Activated T-helper 17 cell treated with anti-CD3 and anti-CD28 coated beads, Interleukin-2, amount 50 U/mL, for 72 hours (primary cell): ENCODE data around the gene PHTF1. TPM values are rescaled to one million over a fixed set of nuclear protein-coding genes. Genes with fewer than 3 reads are reported as not detected.

Experiments
- ATAC-seq: fragments of 150-1000 bp; cut with Tn5 transposase; replicated peaks from 2 replicates; pipeline ENCODE4 v1.10.0; 2021; ENCODE audit warnings: mild to moderate bottlenecking, moderate library complexity
- H3K27ac Mint-ChIP-seq: one replicate; pipeline ENCODE4 v1.8.0; 2022; ENCODE audit warnings: mixed read lengths
- H3K27me3 Mint-ChIP-seq: one replicate; pipeline ENCODE4 v1.8.0; 2022; ENCODE audit warnings: mixed read lengths
- H3K36me3 Mint-ChIP-seq: one replicate; pipeline ENCODE4 v1.8.0; 2022; ENCODE audit warnings: low read depth, mild to moderate bottlenecking, mixed read lengths
- H3K4me1 Mint-ChIP-seq: one replicate; pipeline ENCODE4 v1.8.0; 2022; ENCODE audit warnings: mixed read lengths
- H3K4me3 Mint-ChIP-seq: one replicate; pipeline ENCODE4 v1.8.0; 2022; ENCODE audit warnings: mild to moderate bottlenecking, mixed read lengths
- H3K9me3 Mint-ChIP-seq: one replicate; pipeline ENCODE4 v1.8.0; 2022; ENCODE audit warnings: mixed read lengths
- total RNA-seq, 2 donors: library from RNA; stranded (reverse); gene quantifications; one replicate each; pipeline ENCODE4 v1.2.3, GENCODE V29; 2022

The PHTF1 gene
- total RNA-seq, 2 donors from 2014 or later = 19.5 to 24.8 TPM

DNA sequence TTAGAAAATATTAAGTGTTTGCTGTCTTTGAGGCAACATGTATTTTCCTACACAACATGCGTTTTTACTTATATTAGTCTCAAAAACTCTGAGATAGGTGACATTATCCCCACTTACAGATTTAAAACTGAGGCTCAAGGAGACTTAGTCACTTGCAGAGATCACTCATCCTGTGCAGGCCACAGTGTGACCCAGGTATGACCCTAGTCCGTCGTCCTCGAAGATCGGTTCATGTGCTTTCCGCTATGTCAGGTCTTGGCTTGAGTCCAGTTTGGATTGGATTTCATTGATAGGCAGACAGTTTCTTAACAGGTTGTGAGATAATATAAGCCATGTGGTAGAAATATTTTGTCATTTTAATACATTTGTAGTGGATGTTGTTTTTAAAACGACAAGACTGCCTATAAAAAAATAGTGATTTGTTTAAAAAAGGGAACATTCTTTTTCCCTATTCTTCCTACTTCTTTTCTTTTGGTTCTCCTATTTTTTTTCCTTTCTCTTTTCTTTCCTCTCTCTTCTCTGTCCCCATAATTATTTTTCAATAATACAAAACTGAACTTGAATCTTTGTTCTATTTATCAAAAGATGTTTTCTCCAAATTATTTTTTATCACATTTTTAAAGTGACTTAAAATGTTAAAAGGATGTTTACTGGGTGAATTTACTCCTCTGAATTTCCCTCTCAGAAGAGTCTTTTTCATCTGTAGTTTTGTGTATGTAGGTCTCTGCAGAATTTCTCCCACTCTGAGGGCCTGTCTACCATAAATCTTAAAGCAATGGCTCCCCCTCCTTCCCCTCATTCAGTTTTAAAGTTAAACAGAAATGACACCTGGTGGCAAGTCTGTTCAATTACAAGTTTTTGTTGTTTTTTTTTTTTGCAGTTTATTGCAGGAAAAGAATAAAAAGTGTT, 81.8 kb downstream of the PHTF1 start:
- no peaks in the 10 kb centered on the region for H3K27me3 Mint-ChIP-seq
- H3K9me3 Mint-ChIP-seq = no peaks in the 10 kb centered on the region
- H3K4me1 Mint-ChIP-seq = no peaks in the 10 kb centered on the region
- no peaks in the 10 kb centered on the region for H3K36me3 Mint-ChIP-seq
- ATAC-seq = no peak
- no peak overlapping the region for H3K4me3 Mint-ChIP-seq
- no peak overlapping the region for H3K27ac Mint-ChIP-seq

DNA sequence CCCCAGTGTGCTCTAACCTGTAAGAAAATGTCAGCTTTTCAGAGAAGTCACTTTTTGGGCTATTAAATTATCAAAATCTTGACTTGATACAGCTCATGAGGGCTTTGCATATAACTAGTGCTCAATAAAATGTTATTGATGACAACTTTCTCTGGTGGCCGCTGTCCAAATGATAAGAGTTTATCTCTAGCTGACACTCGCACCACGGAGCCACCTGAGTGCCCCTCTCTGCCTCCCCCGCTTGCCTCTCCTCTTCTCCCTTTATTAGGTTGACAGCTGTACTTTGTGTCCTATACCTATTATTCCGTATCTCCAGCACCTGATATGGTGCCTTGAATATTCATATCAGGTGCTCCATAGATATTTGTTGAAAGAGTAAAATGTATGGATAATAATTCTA, 82.8 kb downstream of the PHTF1 start:
- ATAC-seq = no peak
- Mint-ChIP-seq H3K9me3 (no peaks in the 10 kb centered on the region), H3K4me1 (no peaks in the 10 kb centered on the region), H3K27ac (no peak overlapping the region), H3K36me3 (no peaks in the 10 kb centered on the region), H3K27me3 (no peaks in the 10 kb centered on the region), H3K4me3 (no peak overlapping the region)

DNA sequence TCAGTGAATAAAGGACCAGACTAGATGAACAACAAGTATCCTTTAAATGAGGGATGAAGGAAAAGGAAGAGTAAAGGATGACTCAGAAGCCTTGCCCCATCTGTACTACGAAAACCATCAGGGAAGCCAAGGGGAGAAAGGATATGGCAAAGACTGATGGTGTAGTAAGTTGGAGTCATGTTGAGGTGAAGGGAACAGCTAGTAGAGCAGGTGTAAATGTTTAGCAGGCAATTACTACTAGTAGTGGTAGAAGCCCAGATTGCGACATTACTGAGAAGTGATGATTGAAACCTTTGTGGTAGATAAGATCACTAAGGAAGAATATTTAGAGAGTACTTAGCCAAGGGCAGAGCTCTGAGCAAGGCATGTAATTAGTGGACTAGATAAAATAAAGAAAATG, 84.0 kb downstream of the PHTF1 start:
- H3K36me3 Mint-ChIP-seq = no peaks in the 10 kb centered on the region
- H3K4me3 Mint-ChIP-seq = no peak overlapping the region
- no peaks in the 10 kb centered on the region for H3K9me3 Mint-ChIP-seq
- H3K27ac Mint-ChIP-seq = no peak overlapping the region
- H3K4me1 Mint-ChIP-seq = no peaks in the 10 kb centered on the region
- peak; percentile 19 for ATAC-seq
- H3K27me3 Mint-ChIP-seq = no peaks in the 10 kb centered on the region

DNA sequence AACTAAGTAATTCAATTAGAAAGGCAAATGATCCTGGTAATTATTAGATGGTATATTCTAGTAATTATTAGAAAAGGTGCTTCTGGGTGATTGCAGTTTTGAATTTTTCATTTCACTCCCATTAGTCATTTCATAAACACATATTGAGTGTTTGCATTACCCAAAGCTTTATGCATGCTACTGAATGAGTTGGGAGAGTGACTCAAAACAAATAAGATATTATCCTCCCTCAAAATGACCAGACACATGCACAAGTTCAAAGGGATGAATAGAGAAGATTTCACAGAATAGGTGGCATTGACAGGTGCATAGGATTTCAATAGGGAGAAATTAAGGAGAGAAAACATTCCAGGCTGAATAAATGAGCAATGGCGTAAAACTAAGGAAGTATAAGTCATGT, 84.7 kb downstream of the PHTF1 start:
- no peak overlapping the region for H3K4me3 Mint-ChIP-seq
- H3K4me1 Mint-ChIP-seq = no peaks in the 10 kb centered on the region
- ATAC-seq = peak; percentile 29
- no peaks in the 10 kb centered on the region for H3K27me3 Mint-ChIP-seq
- H3K36me3 Mint-ChIP-seq = no peaks in the 10 kb centered on the region
- H3K27ac Mint-ChIP-seq = peak overlapping the region; percentile 8
- H3K9me3 Mint-ChIP-seq = no peaks in the 10 kb centered on the region

DNA sequence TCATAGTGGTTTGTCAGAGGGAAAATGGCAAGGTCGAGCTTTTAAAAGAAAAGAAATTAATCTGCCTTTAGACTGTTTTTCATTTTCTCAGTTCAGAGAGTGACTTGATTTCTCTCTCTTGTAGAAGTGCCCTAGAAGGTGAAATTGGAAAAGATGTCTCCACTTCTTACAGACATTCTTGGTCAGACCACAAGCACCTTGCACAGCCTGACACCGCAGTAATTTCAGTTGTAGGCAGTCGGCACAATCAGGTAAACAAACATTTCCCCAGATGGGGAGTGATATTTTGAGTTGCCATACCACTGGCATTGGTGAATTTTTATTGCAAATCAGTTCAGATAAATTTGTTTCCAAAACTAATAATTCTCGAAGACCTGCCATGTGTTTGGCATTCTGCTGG, 86.8 kb downstream of the PHTF1 start:
- no peaks in the 10 kb centered on the region for H3K4me1 Mint-ChIP-seq
- no peak overlapping the region for H3K27ac Mint-ChIP-seq
- H3K36me3 Mint-ChIP-seq = no peaks in the 10 kb centered on the region
- H3K9me3 Mint-ChIP-seq = no peaks in the 10 kb centered on the region
- no peak overlapping the region for H3K4me3 Mint-ChIP-seq
- no peak for ATAC-seq
- no peaks in the 10 kb centered on the region for H3K27me3 Mint-ChIP-seq

DNA sequence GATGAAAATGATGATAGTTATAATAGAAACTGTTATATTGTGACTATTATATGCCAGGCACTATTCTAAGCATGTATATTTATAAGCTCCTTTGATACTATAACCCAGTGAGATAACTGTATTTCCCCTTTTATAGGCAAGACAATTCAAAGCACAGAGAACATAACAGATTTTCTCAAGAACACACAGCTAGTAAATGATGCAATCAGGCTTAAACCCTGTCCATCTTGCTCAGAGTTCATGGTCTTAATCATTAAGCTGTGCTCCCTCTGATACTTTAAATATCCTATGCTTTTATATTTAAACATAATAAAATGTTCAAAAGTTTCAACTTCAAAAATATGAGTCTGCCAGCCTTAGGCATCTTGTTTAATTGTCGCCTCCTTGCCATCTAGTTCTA, 88.6 kb downstream of the PHTF1 start:
- ATAC-seq = no peak
- H3K9me3 Mint-ChIP-seq = no peaks in the 10 kb centered on the region
- no peaks in the 10 kb centered on the region for H3K36me3 Mint-ChIP-seq
- H3K4me1 Mint-ChIP-seq = no peaks in the 10 kb centered on the region
- H3K4me3 Mint-ChIP-seq = no peak overlapping the region
- no peaks in the 10 kb centered on the region for H3K27me3 Mint-ChIP-seq
- no peak overlapping the region for H3K27ac Mint-ChIP-seq

DNA sequence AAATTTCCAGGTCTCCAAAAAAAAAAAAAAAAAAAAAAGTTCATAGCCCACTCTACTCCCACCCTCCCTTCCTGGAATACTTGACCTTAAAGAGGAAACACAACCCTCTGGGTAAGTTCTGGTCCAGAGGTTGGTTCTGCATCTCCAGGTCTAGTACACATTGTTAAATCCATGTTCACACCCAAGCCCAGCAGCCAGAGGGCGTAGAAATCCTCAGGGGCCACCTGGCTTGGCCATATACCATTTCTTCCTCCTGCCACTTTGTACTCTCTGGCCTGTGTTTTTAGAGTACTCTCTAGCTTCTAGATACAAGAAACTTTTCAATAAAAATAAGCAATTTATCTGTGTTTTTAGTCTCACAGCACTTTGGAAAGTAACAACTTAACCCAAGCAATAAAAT, 89.3 kb downstream of the PHTF1 start:
- no peaks in the 10 kb centered on the region for H3K4me1 Mint-ChIP-seq
- no peak overlapping the region for H3K4me3 Mint-ChIP-seq
- no peak for ATAC-seq
- no peaks in the 10 kb centered on the region for H3K27me3 Mint-ChIP-seq
- no peak overlapping the region for H3K27ac Mint-ChIP-seq
- H3K9me3 Mint-ChIP-seq = no peaks in the 10 kb centered on the region
- H3K36me3 Mint-ChIP-seq = no peaks in the 10 kb centered on the region

DNA sequence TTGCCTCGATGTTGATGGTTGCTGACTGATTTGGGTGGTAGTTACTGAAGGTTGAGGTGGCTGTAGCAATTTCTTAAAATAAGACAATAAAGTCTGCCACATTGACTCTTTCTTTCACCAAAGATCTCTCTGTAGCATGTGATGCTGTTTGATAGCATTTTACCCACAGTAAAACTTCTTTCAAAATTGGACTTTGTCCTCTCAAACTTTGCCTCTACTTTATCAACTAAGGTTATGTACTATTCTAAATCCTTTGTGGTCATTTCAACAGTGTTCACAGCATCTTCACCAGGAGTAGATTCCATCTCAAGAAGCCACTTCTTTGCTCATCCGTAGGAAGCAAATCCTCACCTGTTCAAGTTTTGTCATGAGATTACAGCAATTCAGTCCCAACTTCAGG, 93.2 kb downstream of the PHTF1 start:
- Mint-ChIP-seq H3K4me3 (no peak overlapping the region), H3K27me3 (no peaks in the 10 kb centered on the region), H3K9me3 (no peaks in the 10 kb centered on the region), H3K27ac (no peak overlapping the region), H3K4me1 (no peaks in the 10 kb centered on the region), H3K36me3 (no peaks in the 10 kb centered on the region)
- ATAC-seq = no peak

DNA sequence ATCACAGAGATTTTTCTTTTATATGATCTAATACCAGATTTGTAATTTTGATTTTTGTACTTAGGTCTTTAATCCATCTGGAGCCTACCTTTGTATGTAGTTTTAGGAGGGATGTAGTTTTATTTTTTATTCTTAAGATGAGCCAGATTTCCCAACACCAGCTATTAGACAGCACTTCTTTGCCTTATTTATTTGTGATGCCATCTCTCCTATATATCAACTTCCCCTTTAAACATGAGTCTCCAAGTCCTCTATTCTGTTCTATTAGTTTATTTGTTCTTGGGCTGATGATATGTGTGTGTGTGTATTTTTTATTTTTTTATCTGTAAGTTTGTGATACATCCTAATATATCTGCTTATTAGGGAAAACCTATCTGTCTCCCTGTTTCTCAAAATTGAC, 94.2 kb downstream of the PHTF1 start:
- no peaks in the 10 kb centered on the region for H3K9me3 Mint-ChIP-seq
- no peak for ATAC-seq
- H3K27me3 Mint-ChIP-seq = no peaks in the 10 kb centered on the region
- H3K27ac Mint-ChIP-seq = no peak overlapping the region
- no peaks in the 10 kb centered on the region for H3K36me3 Mint-ChIP-seq
- no peak overlapping the region for H3K4me3 Mint-ChIP-seq
- no peaks in the 10 kb centered on the region for H3K4me1 Mint-ChIP-seq

DNA sequence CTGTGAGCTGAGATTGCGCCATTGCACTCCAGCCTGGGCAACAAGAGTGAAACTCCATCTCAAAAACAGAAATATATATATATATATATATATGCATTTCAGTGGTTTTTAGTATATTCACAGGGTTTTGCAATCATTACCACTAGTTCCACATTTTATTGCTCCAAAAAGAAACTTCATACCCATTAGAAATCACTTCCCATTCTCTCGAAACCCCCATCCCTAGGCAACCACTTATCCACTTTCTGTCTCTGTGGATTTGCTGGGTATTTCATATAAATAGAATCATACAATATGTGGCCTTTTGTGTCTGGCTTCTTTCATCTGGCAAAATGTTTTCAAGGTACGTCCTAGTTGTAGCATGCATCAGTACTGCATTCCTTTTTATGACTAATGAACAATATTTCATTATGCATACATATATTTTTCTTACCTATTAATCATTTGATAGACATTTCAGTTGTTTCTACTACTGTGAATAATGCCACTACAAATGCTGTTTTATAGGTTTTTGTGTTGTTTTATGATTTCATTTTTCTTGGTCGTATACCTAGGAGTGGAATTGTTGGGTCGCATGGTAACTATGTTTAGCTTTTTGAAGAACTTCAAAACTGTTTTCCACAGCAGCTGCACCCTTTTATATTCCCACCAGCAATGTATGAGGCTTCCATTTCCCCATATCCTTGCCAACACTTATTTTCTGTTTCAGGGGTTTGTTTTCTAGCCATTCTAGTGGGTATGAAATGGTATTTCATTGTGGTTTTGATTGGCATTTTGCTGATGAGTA, 95.9 kb downstream of the PHTF1 start:
- Mint-ChIP-seq H3K27ac (no peak overlapping the region), H3K9me3 (no peaks in the 10 kb centered on the region), H3K4me1 (no peaks in the 10 kb centered on the region), H3K27me3 (no peaks in the 10 kb centered on the region), H3K36me3 (peaks cover 10% of the 10 kb centered on the region), H3K4me3 (no peak overlapping the region)
- no peak for ATAC-seq

DNA sequence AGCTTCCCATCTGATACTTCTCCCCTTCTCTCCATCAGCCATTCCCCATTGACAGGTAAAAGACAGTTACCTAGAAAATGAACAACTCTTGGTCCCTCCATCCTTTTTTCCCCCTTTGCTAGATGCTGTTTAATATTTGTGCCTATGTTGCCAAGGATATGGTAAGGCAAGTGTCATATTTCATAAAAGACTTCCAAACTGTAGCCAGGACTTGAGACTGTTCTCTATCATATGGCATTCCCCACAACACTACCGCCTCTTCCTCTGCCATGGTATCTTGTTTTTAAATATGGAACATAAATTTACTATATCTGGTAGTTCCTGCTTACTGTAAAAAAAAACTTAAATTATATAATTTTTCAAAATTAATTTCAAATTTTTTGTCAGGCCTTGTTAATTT, 97.2 kb downstream of the PHTF1 start:
- H3K4me3 Mint-ChIP-seq = no peak overlapping the region
- no peak overlapping the region for H3K27ac Mint-ChIP-seq
- no peaks in the 10 kb centered on the region for H3K9me3 Mint-ChIP-seq
- peaks cover 10% of the 10 kb centered on the region for H3K36me3 Mint-ChIP-seq
- no peaks in the 10 kb centered on the region for H3K4me1 Mint-ChIP-seq
- ATAC-seq = no peak
- no peaks in the 10 kb centered on the region for H3K27me3 Mint-ChIP-seq

DNA sequence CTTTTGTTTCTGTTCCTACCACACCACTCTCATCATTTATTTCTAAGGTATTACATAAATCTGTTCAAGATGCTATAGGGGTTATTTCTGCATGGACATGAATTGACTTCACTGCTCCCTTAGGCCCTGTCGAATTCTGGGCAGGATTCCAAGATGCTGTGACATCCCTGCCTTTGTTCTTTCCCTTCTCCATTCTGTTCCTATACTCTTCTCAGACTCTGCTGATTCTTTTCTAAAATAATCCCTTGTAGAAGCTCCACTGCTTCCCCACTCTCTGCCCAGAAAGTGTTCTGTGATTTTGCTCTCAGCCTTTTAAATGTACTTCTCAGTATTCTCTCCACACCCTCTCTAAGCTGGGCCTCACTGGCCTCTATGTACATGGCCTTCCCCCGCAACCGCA, 99.2 kb downstream of the PHTF1 start:
- no peak for ATAC-seq
- H3K4me3 Mint-ChIP-seq = no peak overlapping the region
- H3K4me1 Mint-ChIP-seq = no peaks in the 10 kb centered on the region
- H3K9me3 Mint-ChIP-seq = no peaks in the 10 kb centered on the region
- H3K36me3 Mint-ChIP-seq = peaks cover 10% of the 10 kb centered on the region
- no peaks in the 10 kb centered on the region for H3K27me3 Mint-ChIP-seq
- no peak overlapping the region for H3K27ac Mint-ChIP-seq

DNA sequence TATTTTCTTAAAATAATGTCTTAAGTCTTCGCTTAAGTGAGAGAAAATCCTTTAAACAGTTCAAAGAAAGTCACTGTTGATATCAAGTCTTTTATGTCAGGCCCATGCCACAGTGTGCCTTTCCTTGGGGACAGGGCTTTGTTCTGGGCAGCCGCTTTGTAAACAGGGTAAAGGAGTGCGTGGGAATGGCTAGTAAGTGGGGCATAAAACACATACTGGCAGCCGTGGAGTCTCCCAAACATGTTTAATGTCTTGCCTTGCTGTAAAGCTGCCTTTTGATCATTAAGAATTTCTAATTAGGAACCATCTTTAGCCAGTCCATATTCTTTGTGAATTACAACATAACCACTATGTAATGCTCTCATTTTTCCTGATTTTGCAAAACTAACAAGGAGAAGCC, 99.7 kb downstream of the PHTF1 start:
- Mint-ChIP-seq H3K36me3 (peaks cover 10% of the 10 kb centered on the region), H3K27ac (no peak overlapping the region), H3K9me3 (no peaks in the 10 kb centered on the region), H3K4me3 (no peak overlapping the region), H3K4me1 (no peaks in the 10 kb centered on the region), H3K27me3 (no peaks in the 10 kb centered on the region)
- ATAC-seq = no peak

DNA sequence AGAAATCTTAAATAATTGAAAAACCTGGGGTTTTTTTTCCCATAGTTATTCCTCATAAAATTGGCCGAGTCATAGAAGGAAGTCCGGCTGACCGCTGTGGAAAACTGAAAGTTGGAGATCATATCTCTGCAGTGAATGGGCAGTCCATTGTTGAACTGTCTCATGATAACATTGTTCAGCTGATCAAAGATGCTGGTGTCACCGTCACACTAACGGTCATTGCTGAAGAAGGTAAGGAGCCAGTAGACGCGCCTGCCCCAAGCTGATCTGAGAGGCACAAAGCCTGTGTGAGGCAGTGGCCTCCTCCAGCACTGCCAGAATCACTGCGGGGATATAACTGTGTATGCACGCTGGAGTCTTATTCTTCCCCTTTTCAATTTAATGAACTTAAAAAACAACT, 100.3 kb downstream of the PHTF1 start:
- H3K4me1 Mint-ChIP-seq = no peaks in the 10 kb centered on the region
- H3K27ac Mint-ChIP-seq = no peak overlapping the region
- peaks cover 10% of the 10 kb centered on the region for H3K36me3 Mint-ChIP-seq
- ATAC-seq = no peak
- H3K4me3 Mint-ChIP-seq = no peak overlapping the region
- no peaks in the 10 kb centered on the region for H3K27me3 Mint-ChIP-seq
- no peaks in the 10 kb centered on the region for H3K9me3 Mint-ChIP-seq

DNA sequence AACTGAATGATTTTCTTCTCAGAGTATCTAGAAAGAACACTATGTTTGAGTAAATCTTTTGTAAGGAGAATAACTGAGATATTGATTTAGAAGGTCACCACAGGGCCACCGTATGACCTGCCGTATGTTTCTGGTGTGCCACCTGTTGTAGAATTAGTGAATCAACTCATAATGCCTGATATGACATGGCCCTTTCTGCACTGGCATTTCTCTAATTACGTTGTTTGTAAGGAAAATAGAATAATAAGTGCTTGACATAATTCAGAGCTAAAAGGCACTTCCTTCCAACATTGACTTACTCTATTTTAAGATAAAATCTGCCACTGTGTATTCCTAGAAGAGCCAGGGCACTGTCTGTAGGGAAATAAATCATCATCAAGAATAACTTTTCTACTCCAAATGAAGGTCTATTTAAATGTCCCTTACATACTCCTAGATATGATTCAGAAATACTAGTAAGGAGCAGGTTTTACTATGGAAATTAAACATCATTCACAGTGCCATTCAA, 101.7 kb downstream of the PHTF1 start:
- ATAC-seq = no peak
- no peaks in the 10 kb centered on the region for H3K4me1 Mint-ChIP-seq
- H3K27me3 Mint-ChIP-seq = no peaks in the 10 kb centered on the region
- no peak overlapping the region for H3K27ac Mint-ChIP-seq
- peaks cover 10% of the 10 kb centered on the region for H3K36me3 Mint-ChIP-seq
- H3K9me3 Mint-ChIP-seq = no peaks in the 10 kb centered on the region
- no peak overlapping the region for H3K4me3 Mint-ChIP-seq
